ENCODE results near the gene RNF213. TPM values are rescaled to one million over a fixed set of nuclear protein-coding genes. Genes with fewer than 3 reads are reported as not detected.

Gene RNF213
- total RNA-seq, 1 experiment from 2014 or later, result 44.5 TPM

GRCh38 chr17:80439499-80439898 lies 178.8 kb downstream of the RNF213 start:
- ChIA-PET CTCF (no interaction called here), RAD21 (ENCODE audit: low non-redundant PET in 1 of 2, low total read pairs in 2 of 2, uncharacterized antibody in 2 of 2, unreplicated experiment in 2 of 2) (no interaction called here), POLR2A (no interaction called here)
- intact Hi-C loops (cut with micrococcal nuclease), result no loop called here
- peaks cover 6% of the 10 kb centered on the region; the same call in 1 of the 2 replicates for H3K27me3 ChIP-seq (ENCODE audit: insufficient read depth, low read length)
- no TSS peak for BruUV-seq (replicated peaks)
- no peaks in the 10 kb centered on the region for H3K9me3 ChIP-seq (ENCODE audit: control insufficient read depth in 1 of 2, insufficient read depth in 1 of 2, low read depth in 1 of 2, low read length in 2 of 2)
- no peak for DNase-seq (ENCODE audit: low read depth, low spot score)
- no peaks in the 10 kb centered on the region for H3K4me1 ChIP-seq (ENCODE audit: control insufficient read depth in 1 of 2, insufficient read depth in 2 of 2, low read length in 2 of 2)
- no peak overlapping the region for H3K9ac ChIP-seq (ENCODE audit: low read length)
- no peak for TF ChIP-seq POLR2AphosphoS5 (IDR thresholded peaks at IDR 0.05; ENCODE audit: low read depth, low read length)
- TF ChIP-seq RAD21 (IDR thresholded peaks at IDR 0.05; ENCODE audit: low read depth), result no peak
- no peak for TF ChIP-seq SP1 (IDR thresholded peaks at IDR 0.05; ENCODE audit: low read depth)
- no peak for TF ChIP-seq CTCF (IDR thresholded peaks at IDR 0.05 in 2 of 3, conservative IDR thresholded peaks at IDR 0.05 in 1 of 3; ENCODE audit: borderline replicate concordance in 1 of 3, insufficient read depth in 1 of 3, low read depth in 2 of 3, low read length in 2 of 3)
- TF ChIP-seq CEBPB (IDR thresholded peaks at IDR 0.05; ENCODE audit: low read depth), result no peak
- no peak for TF ChIP-seq SIN3A (IDR thresholded peaks at IDR 0.05; ENCODE audit: low read depth)
- TF ChIP-seq EZH2 (IDR thresholded peaks at IDR 0.05), result no peak
- no peak for TF ChIP-seq EZH2phosphoT487 (IDR thresholded peaks at IDR 0.05; ENCODE audit: borderline replicate concordance)
- no peak for TF ChIP-seq REST (IDR thresholded peaks at IDR 0.05; ENCODE audit: low read depth)
- TF ChIP-seq SRF (IDR thresholded peaks at IDR 0.05; ENCODE audit: low read depth), result no peak
- TF ChIP-seq ZFX (IDR thresholded peaks at IDR 0.05), result no peak
- no peak for TF ChIP-seq FOSL1 (IDR thresholded peaks at IDR 0.05; ENCODE audit: low read depth)
- no peaks in the 10 kb centered on the region for H3K9me2 ChIP-seq (ENCODE audit: insufficient read depth)
- no peak overlapping the region for H3K27ac ChIP-seq (ENCODE audit: low read depth, low read length)
- no peaks in the 10 kb centered on the region for H3K79me2 ChIP-seq (ENCODE audit: insufficient read depth, low read length)
- no peak overlapping the region for H2AFZ ChIP-seq (ENCODE audit: low read depth, low read length, poor library complexity, severe bottlenecking)
- no peak overlapping the region for H3K4me3 ChIP-seq (replicated peaks in 1 of 2; ENCODE audit: low read depth in 1 of 2, low read length in 2 of 2)
- H3K36me3 ChIP-seq (ENCODE audit: control insufficient read depth in 1 of 2, insufficient read depth in 2 of 2, low read length in 2 of 2), result no peaks in the 10 kb centered on the region
- ATAC-seq, result no peak
- H3K4me2 ChIP-seq (ENCODE audit: low read length), result no peak overlapping the region
- H4K20me1 ChIP-seq (ENCODE audit: insufficient read depth), result no peaks in the 10 kb centered on the region
